Stimulated activated naive CD4-positive, alpha-beta T cell (primary cell): ENCODE data around the gene FHIP1B.

Experiments
- DNase-seq, 6 experiments: peaks; one replicate each; lab custom pipeline; 2025; lab: John Stamatoyannopoulos, UW

FHIP1B gene

GRCh38 chr11:6240139-6240538 lies 5.7 kb upstream of the FHIP1B start:
- no peak for DNase-seq

- DNase-seq, result no peak
These were observed 4.5 kb upstream of the FHIP1B start, which contains the start of gene CNGA4 for GRCh38 chr11:6238902-6239301. Gene CNGA4, plus strand, starts transcription at chr11:6239089. Its CDS starts 118 bp downstream, at chr11:6239207.

DNA sequence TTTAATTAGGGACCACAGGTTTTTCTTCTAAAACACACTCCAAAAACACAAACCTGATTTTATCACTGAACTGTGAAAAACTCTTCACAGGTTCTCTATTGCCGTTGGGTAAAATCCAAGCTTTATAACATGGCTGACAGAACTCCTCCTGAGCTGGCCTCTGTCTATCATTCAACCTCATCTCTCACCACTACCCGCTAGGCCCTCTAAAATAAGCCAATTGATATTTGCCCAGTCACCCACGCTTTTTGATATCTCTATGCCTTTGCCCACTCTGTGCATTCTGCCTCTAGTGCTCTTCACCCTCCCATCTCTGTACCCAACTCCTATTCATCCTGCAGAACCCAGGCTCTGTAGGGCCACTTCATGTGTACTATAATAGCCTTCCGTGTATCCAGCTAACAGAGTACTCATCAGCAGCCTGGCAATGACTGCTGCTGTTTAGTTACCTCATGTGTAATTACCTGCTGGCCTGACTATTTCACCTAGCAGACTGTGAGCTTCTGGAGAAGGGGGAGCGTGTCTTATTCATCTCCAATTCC lies 3.4 kb upstream of the FHIP1B start:
- no peak for DNase-seq

DNA sequence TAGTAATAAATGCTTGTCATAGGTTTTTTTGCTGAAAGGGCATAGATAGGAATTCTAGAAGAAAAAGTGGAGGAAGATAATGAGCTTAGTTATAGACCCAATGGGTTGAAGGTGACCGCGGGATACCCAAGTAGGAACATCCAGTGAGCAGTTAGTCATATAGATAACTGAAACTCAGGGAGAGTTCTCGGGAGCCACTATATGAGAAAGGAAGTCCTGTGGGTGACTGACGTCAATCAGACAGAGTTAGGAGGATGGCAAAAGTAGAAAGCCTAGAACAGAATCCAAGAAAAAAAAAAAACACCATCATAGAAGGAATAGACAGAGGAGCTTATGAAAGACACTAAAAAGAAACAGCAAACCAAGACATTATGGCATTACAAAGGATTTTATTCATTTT lies 2.8 kb upstream of the FHIP1B start:
- no peak for DNase-seq

GRCh38 chr11:6233984-6234386 lies 451 bp downstream of the FHIP1B start:
- DNase-seq, result no peak

GRCh38 chr11:6232899-6233298 lies 1.5 kb downstream of the FHIP1B start:
- no peak for DNase-seq

- no peak for DNase-seq
These were observed 4.5 kb downstream of the FHIP1B start for GRCh38 chr11:6229911-6230310.

GRCh38 chr11:6228520-6228919 lies 5.9 kb downstream of the FHIP1B start:
- no peak for DNase-seq

DNA sequence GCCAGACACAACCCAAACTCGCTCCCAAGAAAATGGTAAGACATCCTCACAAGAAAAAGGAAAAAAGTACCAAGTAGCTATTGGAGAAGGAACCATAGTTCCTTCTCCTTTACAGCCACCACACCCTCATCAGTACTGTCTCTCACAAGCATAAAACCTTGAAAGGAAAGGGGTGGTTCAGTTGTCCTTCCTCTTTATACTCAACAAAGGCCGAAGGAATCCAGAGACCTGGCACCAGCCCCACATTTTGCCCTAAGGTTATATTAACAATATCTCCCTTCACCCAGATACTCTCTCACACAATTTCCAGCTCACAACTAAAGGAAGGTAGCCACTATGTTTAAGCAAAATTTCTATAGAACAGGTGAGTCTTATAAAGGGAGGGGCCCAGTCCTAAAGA lies 8.5 kb downstream of the FHIP1B start:
- DNase-seq, result no peak

DNA sequence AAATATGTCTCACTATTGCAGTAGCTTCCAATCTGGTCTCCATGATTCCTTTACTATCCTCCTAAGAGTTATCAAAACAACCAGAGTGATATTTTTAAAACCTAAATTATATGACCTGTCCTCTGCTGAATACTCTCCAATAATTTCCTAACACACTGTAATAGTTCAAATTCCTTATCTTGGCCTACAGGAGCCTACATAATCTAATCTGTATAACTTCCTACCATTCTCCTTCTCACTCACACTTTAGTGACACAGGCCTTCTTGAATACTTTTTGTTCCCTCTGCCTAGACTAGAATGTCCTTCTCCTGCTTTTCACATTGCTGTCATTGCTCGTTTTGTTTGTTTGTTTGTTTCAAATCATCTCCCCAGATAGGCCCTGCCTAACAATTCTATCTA lies 9.4 kb downstream of the FHIP1B start:
- DNase-seq, result no peak

DNA sequence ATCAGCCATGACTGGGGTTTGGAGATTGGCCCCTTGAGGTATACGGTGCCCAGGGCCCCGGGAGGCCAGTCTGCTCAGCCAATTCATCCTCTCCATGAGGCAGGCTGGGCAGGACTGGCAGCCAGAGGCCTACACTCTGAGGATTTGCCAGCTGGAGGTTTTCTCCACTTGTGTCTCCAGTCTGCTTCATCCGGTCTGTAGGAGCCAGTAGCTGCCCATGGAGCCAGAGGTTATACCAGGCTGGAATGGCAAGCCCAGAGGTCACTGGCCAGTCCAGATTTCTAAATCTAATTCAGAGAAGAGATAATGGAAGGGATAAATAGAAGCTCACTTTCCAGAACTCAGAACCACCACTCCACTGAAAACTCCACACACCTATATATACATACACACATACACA lies 10.0 kb downstream of the FHIP1B start:
- DNase-seq, result no peak

DNA sequence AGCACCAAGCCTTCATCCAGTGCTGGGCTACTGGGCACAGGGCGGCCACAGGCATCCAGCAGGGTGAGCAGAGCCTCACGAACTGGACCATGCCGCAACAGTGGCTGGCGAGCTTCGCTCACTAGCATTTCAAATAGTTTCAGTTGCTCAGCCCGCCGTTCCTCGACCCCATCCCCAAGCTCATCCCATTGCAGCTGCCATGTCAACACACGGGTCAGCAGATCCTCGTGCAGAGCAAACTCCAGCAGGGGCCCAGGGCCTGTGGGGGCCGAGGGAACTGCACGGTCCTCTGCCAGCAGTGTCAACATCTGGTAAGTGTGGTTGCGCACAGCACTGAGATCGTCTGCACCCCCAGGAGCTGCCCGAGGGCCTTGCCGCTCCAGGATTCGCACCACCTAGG lies 10.6 kb downstream of the FHIP1B start:
- no peak for DNase-seq

- DNase-seq, result no peak
These were observed 15.1 kb downstream of the FHIP1B start for GRCh38 chr11:6219359-6219758.

DNA sequence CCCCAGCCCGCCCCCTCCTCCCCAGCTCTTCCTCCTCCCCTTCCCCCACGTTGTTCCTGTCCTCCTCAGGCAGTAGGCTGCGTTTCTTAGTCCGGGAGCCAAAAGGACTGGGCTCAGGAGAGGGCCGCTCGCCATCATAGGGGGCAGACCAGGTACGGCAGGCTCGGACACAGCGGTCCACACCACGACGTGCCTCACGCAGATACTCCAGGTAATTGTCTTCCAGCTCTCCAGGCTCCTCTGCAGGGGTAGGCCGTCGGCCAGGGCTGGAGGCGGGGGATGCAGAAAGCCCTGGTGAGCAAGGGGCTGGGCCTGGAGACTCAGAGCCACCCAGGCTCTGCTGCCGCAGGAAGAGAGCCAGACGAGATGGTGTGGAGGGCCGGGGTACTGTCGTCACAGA lies 16.7 kb downstream of the FHIP1B start:
- no peak for DNase-seq

DNA sequence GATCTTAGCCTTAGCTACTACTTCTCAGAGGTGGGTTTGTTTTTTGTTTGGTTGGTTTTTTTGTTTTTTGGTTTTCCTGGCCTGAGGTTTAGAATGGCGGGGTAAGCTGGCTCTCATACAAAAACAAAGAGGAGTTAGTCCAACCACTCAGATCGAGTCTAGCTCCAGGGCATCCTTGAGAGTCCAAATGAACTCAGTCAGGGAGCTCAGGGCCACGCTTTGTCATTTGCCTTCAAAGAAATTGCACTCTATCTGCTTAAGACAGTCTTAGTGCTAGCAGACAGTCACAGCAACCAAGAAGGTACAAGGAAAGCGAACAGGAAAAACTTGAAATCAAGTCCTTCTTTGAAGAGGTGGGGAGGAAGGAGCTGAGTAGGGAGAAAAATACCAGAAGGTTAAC lies 17.9 kb downstream of the FHIP1B start:
- DNase-seq, result no peak

- no peak for DNase-seq
These were observed 19.9 kb downstream of the FHIP1B start for GRCh38 chr11:6214530-6214929.

DNA sequence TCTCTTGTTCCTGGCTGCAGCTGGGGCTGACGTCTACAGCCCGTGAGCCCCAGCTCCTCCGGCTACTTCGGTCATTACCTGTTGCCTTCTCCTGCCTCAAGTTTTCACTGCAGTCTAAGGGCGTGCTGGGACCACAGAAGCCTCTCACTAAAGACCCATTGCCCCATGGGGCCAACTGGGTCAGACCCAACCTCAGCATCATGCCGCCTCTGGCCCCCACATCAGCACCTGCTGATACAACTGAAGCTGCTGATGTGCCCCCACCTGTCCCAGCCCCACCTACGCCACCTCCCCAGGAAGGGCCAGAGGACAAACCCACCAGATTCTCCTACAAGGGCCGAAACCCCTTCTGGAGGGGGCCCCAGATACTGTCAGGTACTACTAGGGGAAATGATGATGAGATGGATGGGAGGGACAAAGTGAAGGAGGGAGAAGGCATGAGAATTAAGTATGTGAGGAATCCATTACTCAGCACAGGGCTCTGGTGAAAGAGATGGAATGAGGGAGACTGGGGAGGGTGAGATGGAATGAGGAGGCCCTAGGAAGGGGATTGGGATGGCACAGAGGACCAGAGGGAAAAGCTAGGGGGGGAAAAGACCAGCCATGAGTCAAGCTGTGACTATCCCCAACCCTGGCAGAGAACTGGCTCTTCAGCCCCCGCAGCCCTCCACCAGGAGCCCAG lies 24.0 kb downstream of the FHIP1B start:
- DNase-seq, result no peak

DNA sequence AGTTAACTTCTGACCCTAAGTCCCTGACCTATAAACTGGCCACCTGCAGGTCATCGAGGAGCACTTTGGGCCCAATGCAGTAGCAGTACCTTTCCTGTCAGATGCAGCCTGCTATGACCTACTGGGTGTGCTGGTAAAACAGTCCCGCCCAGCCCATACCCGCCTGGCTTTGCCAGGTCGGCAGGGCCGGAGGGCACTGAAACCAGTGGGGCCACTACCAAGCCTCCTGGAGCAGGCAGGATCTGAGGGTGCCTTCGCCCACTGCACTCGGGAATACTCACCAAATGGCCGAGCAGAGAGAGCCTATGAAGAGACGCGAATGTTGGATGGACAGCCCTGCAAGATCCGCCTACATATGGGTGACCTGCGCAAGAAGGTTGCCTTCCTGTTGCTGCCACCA lies 24.6 kb downstream of the FHIP1B start:
- DNase-seq, result no peak

GRCh38 chr11:6206456-6207180 lies 27.8 kb downstream of the FHIP1B start:
- no peak for DNase-seq

- no peak for DNase-seq
These were observed 29.1 kb downstream of the FHIP1B start, which contains the start of gene C11orf42 for GRCh38 chr11:6205366-6205765. Gene C11orf42, plus strand, starts transcription at chr11:6205557. Its CDS starts 59 bp downstream, at chr11:6205616.

DNA sequence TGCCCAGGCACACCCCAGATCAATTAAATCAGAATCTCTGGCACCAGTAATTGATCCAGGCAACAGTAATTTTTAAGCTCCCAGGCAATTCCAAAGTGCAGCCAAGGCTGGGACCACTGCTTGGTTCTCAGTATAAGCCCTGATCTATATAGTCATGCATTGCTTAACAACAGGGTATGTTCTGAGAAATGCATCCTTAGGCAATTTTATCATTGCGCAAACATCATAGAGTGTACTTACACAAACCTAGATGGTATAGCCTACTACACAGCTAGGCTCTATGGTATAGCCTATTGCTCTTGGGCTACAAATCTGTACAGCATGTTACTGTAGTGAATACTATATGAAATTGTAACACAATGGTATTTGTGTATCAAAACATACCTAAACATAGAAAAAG lies 29.7 kb downstream of the FHIP1B start:
- no peak for DNase-seq

DNA sequence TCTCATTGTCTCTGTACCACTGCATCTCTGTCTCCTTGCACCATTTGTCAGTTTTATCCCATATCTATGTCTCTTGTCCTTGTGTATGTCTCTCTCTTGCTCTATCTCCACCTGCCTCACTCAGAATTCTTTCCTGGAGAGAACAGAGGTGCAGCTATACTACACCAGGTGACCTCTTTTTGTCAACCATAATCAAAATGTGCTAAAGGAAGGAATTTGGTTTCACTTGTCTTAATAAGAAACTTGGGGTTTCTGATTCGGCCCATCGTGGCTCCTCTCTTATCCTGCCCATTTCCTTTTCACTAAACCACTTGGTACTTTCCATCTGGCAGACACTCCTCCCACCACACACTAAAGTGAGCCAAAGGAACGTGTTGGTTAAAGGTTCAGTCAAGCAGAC lies 31.1 kb downstream of the FHIP1B start:
- DNase-seq, result no peak

GRCh38 chr11:6202041-6202440 lies 32.4 kb downstream of the FHIP1B start:
- no peak for DNase-seq
